ENCODE measurements around the gene KIF5A. TPM values are rescaled to one million over a fixed set of nuclear protein-coding genes. Genes with fewer than 3 reads are reported as not detected.
A peak's percentile ranks its signal among the peaks of the same experiment; 100 is the strongest.

Gene KIF5A
- total and polyA plus RNA-seq, 4 donors: 34.8 to 224 (median 144) TPM

GRCh38 chr12:57603324-57603723 is 53.5 kb downstream of the KIF5A start:
- Histone ChIP-seq H3K27me3 (ENCODE audit: control insufficient read depth, insufficient read depth, low read length) (no peaks in the 10 kb centered on the region), H3K9me3 (ENCODE audit: control insufficient read depth, insufficient read depth, low read length) (no peaks in the 10 kb centered on the region), H3K4me3 (ENCODE audit: low read depth, low read length) (no peak overlapping the region), H3K4me1 (ENCODE audit: control insufficient read depth, insufficient read depth, low read length) (peaks cover 20% of the 10 kb centered on the region), H3K27ac (ENCODE audit: low read depth, low read length) (peak overlapping the region; percentile 95), H3K36me3 (ENCODE audit: control insufficient read depth, insufficient read depth, low read length) (peaks cover 38% of the 10 kb centered on the region)
- no CpG with 5 or more reads among the region's 2 CpGs for WGBS (ENCODE audit: insufficient coverage)
- no peak for DNase-seq (ENCODE audit: low read depth in 4 of 6, low spot score in 6 of 6)

DNA sequence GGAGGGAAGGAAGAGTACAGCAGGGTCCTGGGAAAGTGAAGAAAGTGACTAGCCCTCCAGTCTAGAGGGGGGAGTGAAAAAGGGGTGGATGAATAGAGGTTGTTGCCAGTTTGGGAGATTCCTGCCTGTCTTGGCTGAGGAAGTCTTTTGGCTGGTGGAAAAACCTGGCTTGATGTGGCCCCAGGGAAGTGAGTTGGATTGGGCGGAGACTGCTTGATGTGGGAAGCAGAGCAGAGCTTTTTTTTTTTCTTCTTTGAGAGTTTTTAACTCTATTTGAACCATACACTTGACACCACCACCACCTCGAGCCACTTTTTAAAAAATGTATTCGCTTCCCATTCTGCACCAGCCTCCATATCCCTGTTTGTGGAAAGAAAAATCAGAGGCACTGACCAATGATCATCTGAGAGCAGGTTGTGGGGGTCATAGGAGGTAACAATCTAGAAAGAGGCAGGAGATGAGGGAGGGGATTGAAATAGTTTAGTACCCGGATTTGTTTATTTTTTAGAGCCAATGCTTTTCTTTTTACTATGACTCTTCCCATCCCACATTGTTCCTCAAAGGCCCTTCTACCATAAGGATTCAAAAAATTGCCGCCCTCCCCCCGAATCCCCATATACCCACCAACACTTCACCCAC is 54.1 kb downstream of the KIF5A start:
- no peaks in the 10 kb centered on the region for H3K9me3 ChIP-seq (ENCODE audit: control insufficient read depth, insufficient read depth, low read length)

GRCh38 chr12:57604454-57604991 is 54.7 kb downstream of the KIF5A start, which contains the start of gene DTX3:
TSS of gene DTX3 (plus strand) at chr12:57604824. CDS start at chr12:57606518, 1,694 bp downstream.
- Histone ChIP-seq H3K4me3 (ENCODE audit: low read depth, low read length) (peak within 1 kb of the TSS; percentile 86), H3K9me3 (ENCODE audit: control insufficient read depth, insufficient read depth, low read length) (no peaks in the 10 kb centered on the region), H3K36me3 (ENCODE audit: control insufficient read depth, insufficient read depth, low read length) (peaks cover 43% of the 10 kb centered on the region), H3K27me3 (ENCODE audit: control insufficient read depth, insufficient read depth, low read length) (no peaks in the 10 kb centered on the region), H3K27ac (ENCODE audit: low read depth, low read length) (peak within 1 kb of the TSS; percentile 95), H3K4me1 (ENCODE audit: control insufficient read depth, insufficient read depth, low read length) (peaks cover 20% of the 10 kb centered on the region)
- peak in 3 of 6 donors; percentile 65 to 93 (median 88) for DNase-seq (ENCODE audit: low read depth in 4 of 6, low spot score in 6 of 6)
- 0% methylated on average over 2 of the region's 36 CpGs for WGBS (ENCODE audit: insufficient coverage)

More for the DNA sequence above, 54.1 kb downstream of the KIF5A start:
- no peaks in the 10 kb centered on the region for H3K27me3 ChIP-seq (ENCODE audit: control insufficient read depth, insufficient read depth, low read length)
- peak in 3 of 6 donors; percentile 67 to 86 (median 83) for DNase-seq (ENCODE audit: low read depth in 4 of 6, low spot score in 6 of 6)
- peaks cover 20% of the 10 kb centered on the region for H3K4me1 ChIP-seq (ENCODE audit: control insufficient read depth, insufficient read depth, low read length)
- 10% methylated on average over 2 of the region's 6 CpGs for WGBS (ENCODE audit: insufficient coverage)
- H3K27ac ChIP-seq (ENCODE audit: low read depth, low read length): peak overlapping the region; percentile 95
- H3K4me3 ChIP-seq (ENCODE audit: low read depth, low read length): peak overlapping the region; percentile 86
- peaks cover 43% of the 10 kb centered on the region for H3K36me3 ChIP-seq (ENCODE audit: control insufficient read depth, insufficient read depth, low read length)

GRCh38 chr12:57604992-57605810 is 55.4 kb downstream of the KIF5A start:
- WGBS (ENCODE audit: insufficient coverage): 0% methylated on average over 17 of the region's 25 CpGs
- peak in 2 of 6 donors; percentile 51 to 56 for DNase-seq (ENCODE audit: low read depth in 4 of 6, low spot score in 6 of 6)

GRCh38 chr12:57605811-57606311 is 56.0 kb downstream of the KIF5A start:
- WGBS (ENCODE audit: insufficient coverage): 64% methylated on average over 3 of the region's 4 CpGs
- no peaks in the 10 kb centered on the region for H3K9me3 ChIP-seq (ENCODE audit: control insufficient read depth, insufficient read depth, low read length)
- H3K36me3 ChIP-seq (ENCODE audit: control insufficient read depth, insufficient read depth, low read length): peaks cover 38% of the 10 kb centered on the region
- H3K27me3 ChIP-seq (ENCODE audit: control insufficient read depth, insufficient read depth, low read length): no peaks in the 10 kb centered on the region
- peak overlapping the region; percentile 86 for H3K4me3 ChIP-seq (ENCODE audit: low read depth, low read length)
- no peak overlapping the region for H3K27ac ChIP-seq (ENCODE audit: low read depth, low read length)
- no peak for DNase-seq (ENCODE audit: low read depth in 4 of 6, low spot score in 6 of 6)
- H3K4me1 ChIP-seq (ENCODE audit: control insufficient read depth, insufficient read depth, low read length): peaks cover 31% of the 10 kb centered on the region

More at GRCh38 chr12:57604992-57605810, 55.4 kb downstream of the KIF5A start:
- Histone ChIP-seq H3K4me3 (ENCODE audit: low read depth, low read length) (peak overlapping the region; percentile 86), H3K9me3 (ENCODE audit: control insufficient read depth, insufficient read depth, low read length) (no peaks in the 10 kb centered on the region), H3K27me3 (ENCODE audit: control insufficient read depth, insufficient read depth, low read length) (no peaks in the 10 kb centered on the region), H3K4me1 (ENCODE audit: control insufficient read depth, insufficient read depth, low read length) (peaks cover 25% of the 10 kb centered on the region), H3K27ac (ENCODE audit: low read depth, low read length) (peak overlapping the region; percentile 95), H3K36me3 (ENCODE audit: control insufficient read depth, insufficient read depth, low read length) (peaks cover 40% of the 10 kb centered on the region)

- no peak for DNase-seq (ENCODE audit: low read depth in 4 of 6, low spot score in 6 of 6)
- H3K4me3 ChIP-seq (ENCODE audit: low read depth, low read length): no peak overlapping the region
- H3K27me3 ChIP-seq (ENCODE audit: control insufficient read depth, insufficient read depth, low read length): no peaks in the 10 kb centered on the region
- no CpG with 5 or more reads among the region's 2 CpGs for WGBS (ENCODE audit: insufficient coverage)
- H3K9me3 ChIP-seq (ENCODE audit: control insufficient read depth, insufficient read depth, low read length): no peaks in the 10 kb centered on the region
- H3K36me3 ChIP-seq (ENCODE audit: control insufficient read depth, insufficient read depth, low read length): peaks cover 35% of the 10 kb centered on the region
- no peak overlapping the region for H3K27ac ChIP-seq (ENCODE audit: low read depth, low read length)
- peaks cover 35% of the 10 kb centered on the region for H3K4me1 ChIP-seq (ENCODE audit: control insufficient read depth, insufficient read depth, low read length)
Observed at GRCh38 chr12:57606399-57606798, 56.6 kb downstream of the KIF5A start.

DNA sequence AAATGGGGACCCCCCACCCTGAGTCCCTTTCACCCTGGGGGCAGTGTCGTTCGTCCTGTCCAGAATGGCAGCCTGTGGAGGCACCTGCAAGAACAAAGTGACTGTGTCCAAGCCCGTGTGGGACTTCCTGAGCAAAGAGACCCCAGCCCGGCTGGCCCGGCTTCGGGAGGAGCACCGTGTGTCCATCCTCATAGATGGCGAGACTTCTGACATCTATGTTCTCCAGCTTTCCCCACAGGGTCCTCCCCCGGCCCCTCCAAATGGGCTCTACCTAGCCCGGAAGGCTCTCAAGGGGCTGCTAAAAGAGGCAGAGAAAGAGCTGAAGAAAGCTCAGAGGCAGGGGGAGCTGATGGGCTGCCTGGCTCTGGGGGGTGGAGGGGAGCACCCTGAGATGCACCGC is 57.0 kb downstream of the KIF5A start:
- 85% methylated on average over 7 of the region's 11 CpGs for WGBS (ENCODE audit: insufficient coverage)
- peaks cover 32% of the 10 kb centered on the region for H3K36me3 ChIP-seq (ENCODE audit: control insufficient read depth, insufficient read depth, low read length)

GRCh38 chr12:57607958-57608663 is 58.3 kb downstream of the KIF5A start:
- 81% methylated on average over 12 of the region's 12 CpGs for WGBS (ENCODE audit: insufficient coverage)
- H3K27me3 ChIP-seq (ENCODE audit: control insufficient read depth, insufficient read depth, low read length): no peaks in the 10 kb centered on the region
- peaks cover 43% of the 10 kb centered on the region for H3K4me1 ChIP-seq (ENCODE audit: control insufficient read depth, insufficient read depth, low read length)
- no peak overlapping the region for H3K27ac ChIP-seq (ENCODE audit: low read depth, low read length)
- H3K9me3 ChIP-seq (ENCODE audit: control insufficient read depth, insufficient read depth, low read length): no peaks in the 10 kb centered on the region
- no peak overlapping the region for H3K4me3 ChIP-seq (ENCODE audit: low read depth, low read length)
- DNase-seq (ENCODE audit: low read depth in 4 of 6, low spot score in 6 of 6): no peak
- H3K36me3 ChIP-seq (ENCODE audit: control insufficient read depth, insufficient read depth, low read length): peaks cover 35% of the 10 kb centered on the region

More for the DNA sequence above, 57.0 kb downstream of the KIF5A start:
- no peak for DNase-seq (ENCODE audit: low read depth in 4 of 6, low spot score in 6 of 6)
- Histone ChIP-seq H3K27me3 (ENCODE audit: control insufficient read depth, insufficient read depth, low read length) (no peaks in the 10 kb centered on the region), H3K9me3 (ENCODE audit: control insufficient read depth, insufficient read depth, low read length) (no peaks in the 10 kb centered on the region), H3K4me3 (ENCODE audit: low read depth, low read length) (no peak overlapping the region), H3K4me1 (ENCODE audit: control insufficient read depth, insufficient read depth, low read length) (peaks cover 36% of the 10 kb centered on the region), H3K27ac (ENCODE audit: low read depth, low read length) (no peak overlapping the region)
